ENCODE data around the gene OGFR.

The OGFR gene

GRCh38 chr20:62771396-62772102 lies 33.1 kb upstream of the OGFR start:
- no peaks in the 10 kb centered on the region for H3K27me3 ChIP-seq (ENCODE audit: control insufficient read depth, insufficient read depth, low read length)
- H3K4me1 ChIP-seq (ENCODE audit: control insufficient read depth, low read depth, low read length), result peaks cover 3% of the 10 kb centered on the region
- no peak overlapping the region for H3K4me3 ChIP-seq (ENCODE audit: low read length)
- no peak overlapping the region for H3K27ac ChIP-seq (ENCODE audit: low read length)
- no peaks in the 10 kb centered on the region for H3K9me3 ChIP-seq (ENCODE audit: control insufficient read depth, low read depth, low read length)
- H3K9ac ChIP-seq (ENCODE audit: low read length), result no peak overlapping the region
- no peaks in the 10 kb centered on the region for H3K36me3 ChIP-seq (ENCODE audit: control insufficient read depth, low read depth, low read length)

- H3K9me3 ChIP-seq (ENCODE audit: control insufficient read depth, low read depth, low read length), result no peaks in the 10 kb centered on the region
- no peak overlapping the region for H3K4me3 ChIP-seq (ENCODE audit: low read length)
- peaks cover 5% of the 10 kb centered on the region for H3K4me1 ChIP-seq (ENCODE audit: control insufficient read depth, low read depth, low read length)
- H3K27ac ChIP-seq (ENCODE audit: low read length), result no peak overlapping the region
- no peaks in the 10 kb centered on the region for H3K27me3 ChIP-seq (ENCODE audit: control insufficient read depth, insufficient read depth, low read length)
- H3K9ac ChIP-seq (ENCODE audit: low read length), result no peak overlapping the region
- no peaks in the 10 kb centered on the region for H3K36me3 ChIP-seq (ENCODE audit: control insufficient read depth, low read depth, low read length)
Measured at GRCh38 chr20:62772103-62772611, 32.5 kb upstream of the OGFR start.

- Histone ChIP-seq H3K4me1 (ENCODE audit: control insufficient read depth, low read depth, low read length) (peaks cover 5% of the 10 kb centered on the region), H3K9ac (ENCODE audit: low read length) (no peak overlapping the region)
Measured at GRCh38 chr20:62772619-62772989, 32.0 kb upstream of the OGFR start.

GRCh38 chr20:62772990-62773844 lies 31.4 kb upstream of the OGFR start:
- Histone ChIP-seq H3K27ac (ENCODE audit: low read length) (no peak overlapping the region), H3K4me1 (ENCODE audit: control insufficient read depth, low read depth, low read length) (peaks cover 5% of the 10 kb centered on the region), H3K9me3 (ENCODE audit: control insufficient read depth, low read depth, low read length) (no peaks in the 10 kb centered on the region), H3K27me3 (ENCODE audit: control insufficient read depth, insufficient read depth, low read length) (no peaks in the 10 kb centered on the region), H3K9ac (ENCODE audit: low read length) (no peak overlapping the region), H3K4me3 (ENCODE audit: low read length) (no peak overlapping the region), H3K36me3 (ENCODE audit: control insufficient read depth, low read depth, low read length) (no peaks in the 10 kb centered on the region)

More at GRCh38 chr20:62772619-62772989, 32.0 kb upstream of the OGFR start:
- Histone ChIP-seq H3K36me3 (ENCODE audit: control insufficient read depth, low read depth, low read length) (no peaks in the 10 kb centered on the region), H3K4me3 (ENCODE audit: low read length) (no peak overlapping the region), H3K9me3 (ENCODE audit: control insufficient read depth, low read depth, low read length) (no peaks in the 10 kb centered on the region), H3K27me3 (ENCODE audit: control insufficient read depth, insufficient read depth, low read length) (no peaks in the 10 kb centered on the region), H3K27ac (ENCODE audit: low read length) (no peak overlapping the region)

- no peaks in the 10 kb centered on the region for H3K36me3 ChIP-seq (ENCODE audit: control insufficient read depth, low read depth, low read length)
- no peaks in the 10 kb centered on the region for H3K27me3 ChIP-seq (ENCODE audit: control insufficient read depth, insufficient read depth, low read length)
- H3K4me3 ChIP-seq (ENCODE audit: low read length), result no peak overlapping the region
- H3K4me1 ChIP-seq (ENCODE audit: control insufficient read depth, low read depth, low read length), result peaks cover 5% of the 10 kb centered on the region
- H3K9me3 ChIP-seq (ENCODE audit: control insufficient read depth, low read depth, low read length), result no peaks in the 10 kb centered on the region
- H3K27ac ChIP-seq (ENCODE audit: low read length), result no peak overlapping the region
- no peak overlapping the region for H3K9ac ChIP-seq (ENCODE audit: low read length)
Measured at GRCh38 chr20:62773845-62774714, 30.6 kb upstream of the OGFR start.

- no peak overlapping the region for H3K9ac ChIP-seq (ENCODE audit: low read length)
- H3K4me3 ChIP-seq (ENCODE audit: low read length), result no peak overlapping the region
- H3K27ac ChIP-seq (ENCODE audit: low read length), result no peak overlapping the region
- no peaks in the 10 kb centered on the region for H3K36me3 ChIP-seq (ENCODE audit: control insufficient read depth, low read depth, low read length)
- no peaks in the 10 kb centered on the region for H3K27me3 ChIP-seq (ENCODE audit: control insufficient read depth, insufficient read depth, low read length)
- no peaks in the 10 kb centered on the region for H3K9me3 ChIP-seq (ENCODE audit: control insufficient read depth, low read depth, low read length)
- H3K4me1 ChIP-seq (ENCODE audit: control insufficient read depth, low read depth, low read length), result peaks cover 5% of the 10 kb centered on the region
Measured at GRCh38 chr20:62774762-62775161, 29.9 kb upstream of the OGFR start.

- no peaks in the 10 kb centered on the region for H3K36me3 ChIP-seq (ENCODE audit: control insufficient read depth, low read depth, low read length)
- H3K9ac ChIP-seq (ENCODE audit: low read length), result no peak overlapping the region
- H3K9me3 ChIP-seq (ENCODE audit: control insufficient read depth, low read depth, low read length), result no peaks in the 10 kb centered on the region
- H3K4me1 ChIP-seq (ENCODE audit: control insufficient read depth, low read depth, low read length), result peaks cover 5% of the 10 kb centered on the region
- no peak overlapping the region for H3K4me3 ChIP-seq (ENCODE audit: low read length)
- H3K27me3 ChIP-seq (ENCODE audit: control insufficient read depth, insufficient read depth, low read length), result no peaks in the 10 kb centered on the region
- no peak overlapping the region for H3K27ac ChIP-seq (ENCODE audit: low read length)
Measured at GRCh38 chr20:62775206-62775605, 29.4 kb upstream of the OGFR start.

- H3K9ac ChIP-seq (ENCODE audit: low read length), result no peak overlapping the region
- H3K27ac ChIP-seq (ENCODE audit: low read length), result no peak overlapping the region
- H3K4me3 ChIP-seq (ENCODE audit: low read length), result no peak overlapping the region
Measured at GRCh38 chr20:62776035-62776691, 28.5 kb upstream of the OGFR start.

GRCh38 chr20:62776692-62777527 lies 27.7 kb upstream of the OGFR start:
- Histone ChIP-seq H3K9ac (ENCODE audit: low read length) (no peak overlapping the region), H3K4me3 (ENCODE audit: low read length) (no peak overlapping the region), H3K4me1 (ENCODE audit: control insufficient read depth, low read depth, low read length) (peaks cover 5% of the 10 kb centered on the region), H3K9me3 (ENCODE audit: control insufficient read depth, low read depth, low read length) (no peaks in the 10 kb centered on the region), H3K36me3 (ENCODE audit: control insufficient read depth, low read depth, low read length) (no peaks in the 10 kb centered on the region), H3K27me3 (ENCODE audit: control insufficient read depth, insufficient read depth, low read length) (no peaks in the 10 kb centered on the region), H3K27ac (ENCODE audit: low read length) (no peak overlapping the region)

More at GRCh38 chr20:62776035-62776691, 28.5 kb upstream of the OGFR start:
- Histone ChIP-seq H3K4me1 (ENCODE audit: control insufficient read depth, low read depth, low read length) (peaks cover 5% of the 10 kb centered on the region), H3K27me3 (ENCODE audit: control insufficient read depth, insufficient read depth, low read length) (no peaks in the 10 kb centered on the region), H3K9me3 (ENCODE audit: control insufficient read depth, low read depth, low read length) (no peaks in the 10 kb centered on the region), H3K36me3 (ENCODE audit: control insufficient read depth, low read depth, low read length) (no peaks in the 10 kb centered on the region)

- Histone ChIP-seq H3K4me1 (ENCODE audit: control insufficient read depth, low read depth, low read length) (peaks cover 5% of the 10 kb centered on the region), H3K36me3 (ENCODE audit: control insufficient read depth, low read depth, low read length) (no peaks in the 10 kb centered on the region), H3K4me3 (ENCODE audit: low read length) (no peak overlapping the region), H3K27me3 (ENCODE audit: control insufficient read depth, insufficient read depth, low read length) (no peaks in the 10 kb centered on the region), H3K27ac (ENCODE audit: low read length) (no peak overlapping the region), H3K9me3 (ENCODE audit: control insufficient read depth, low read depth, low read length) (no peaks in the 10 kb centered on the region), H3K9ac (ENCODE audit: low read length) (no peak overlapping the region)
Measured at GRCh38 chr20:62777528-62777830, 27.2 kb upstream of the OGFR start.

Data from iPS-18a (cell line).